UCSD-AML1 (cell line): ENCODE results near the gene ZNF83.
"Not testable (repeated sequence)": the region's sequence is repeated elsewhere in the genome, so short reads cannot be mapped to it uniquely, and the experiment has no call there.

ENCODE experiments used
- DNase-seq: peaks from one replicate; lab custom pipeline; 2025; ENCODE audit not compliant: unreplicated experiment; lab: John Stamatoyannopoulos, UW

ZNF83 gene

GRCh38 chr19:52640916-52641315, 2.8 kb upstream of the ZNF83 start:
- DNase-seq: no peak

- no peak for DNase-seq
Observed at GRCh38 chr19:52639996-52640395, 1.8 kb upstream of the ZNF83 start.

GRCh38 chr19:52638601-52639000, 446 bp upstream of the ZNF83 start:
- no peak for DNase-seq

GRCh38 chr19:52635786-52636570, 2.2 kb downstream of the ZNF83 start:
- no peak for DNase-seq

GRCh38 chr19:52627441-52627840, 10.7 kb downstream of the ZNF83 start:
- DNase-seq: not testable (repeated sequence)

GRCh38 chr19:52626915-52627314, 11.2 kb downstream of the ZNF83 start:
- DNase-seq: no peak

GRCh38 chr19:52622261-52622660, 15.9 kb downstream of the ZNF83 start:
- no peak for DNase-seq

GRCh38 chr19:52621376-52621775, 16.8 kb downstream of the ZNF83 start:
- no peak for DNase-seq

GRCh38 chr19:52613299-52613906, 24.8 kb downstream of the ZNF83 start:
- DNase-seq: no peak

- no peak for DNase-seq
Observed at GRCh38 chr19:52603558-52604207, 34.5 kb downstream of the ZNF83 start.

- no peak for DNase-seq
Observed at GRCh38 chr19:52602941-52603340, 35.2 kb downstream of the ZNF83 start.

- DNase-seq: not testable (repeated sequence)
Observed at GRCh38 chr19:52601974-52602366, 36.2 kb downstream of the ZNF83 start.

GRCh38 chr19:52601025-52601973, 36.9 kb downstream of the ZNF83 start:
- DNase-seq: peak; percentile 88

- DNase-seq: no peak
Observed at GRCh38 chr19:52600639-52601024, 37.5 kb downstream of the ZNF83 start.

- DNase-seq: no peak
Observed at GRCh38 chr19:52599241-52599640, 38.9 kb downstream of the ZNF83 start.

GRCh38 chr19:52593441-52593840, 44.7 kb downstream of the ZNF83 start:
- DNase-seq: not testable (repeated sequence)

- DNase-seq: no peak
Observed at GRCh38 chr19:52592301-52592700, 45.9 kb downstream of the ZNF83 start.

GRCh38 chr19:52590728-52591127, 47.4 kb downstream of the ZNF83 start:
- no peak for DNase-seq

- no peak for DNase-seq
Observed at GRCh38 chr19:52585604-52586003, 52.6 kb downstream of the ZNF83 start.

GRCh38 chr19:52584736-52585440, 53.3 kb downstream of the ZNF83 start:
- DNase-seq: no peak
